HG03354 (cell line): ENCODE data around the gene CNTROB.
"Not testable (repeated sequence)": the region's sequence is repeated elsewhere in the genome, so short reads cannot be mapped to it uniquely, and the experiment has no call there.

Source experiments
- ATAC-seq: cut with Tn5 transposase; IDR thresholded peaks from one replicate; pipeline ENCODE4 v1.9.1; 2021; ENCODE audit warnings: mild to moderate bottlenecking; ENCODE audit not compliant: unreplicated experiment, poor library complexity, severe bottlenecking

Gene CNTROB

GRCh38 chr17:7940034-7940433 lies 8.0 kb downstream of the CNTROB start:
- ATAC-seq, result no peak

GRCh38 chr17:7940743-7941142 lies 8.7 kb downstream of the CNTROB start:
- no peak for ATAC-seq

GRCh38 chr17:7943291-7943690 lies 11.3 kb downstream of the CNTROB start:
- ATAC-seq, result no peak

- ATAC-seq, result no peak
Observed at GRCh38 chr17:7944326-7944725, 12.3 kb downstream of the CNTROB start.

GRCh38 chr17:7945651-7946050 lies 13.6 kb downstream of the CNTROB start:
- ATAC-seq, result no peak

GRCh38 chr17:7946441-7946840 lies 14.4 kb downstream of the CNTROB start:
- ATAC-seq, result no peak

GRCh38 chr17:7947651-7948050 lies 15.6 kb downstream of the CNTROB start:
- ATAC-seq, result no peak

- ATAC-seq, result no peak
Observed at GRCh38 chr17:7950578-7950977, 18.6 kb downstream of the CNTROB start.

GRCh38 chr17:7951143-7951792 lies 19.3 kb downstream of the CNTROB start:
- ATAC-seq, result peak; percentile 74

- ATAC-seq, result not testable (repeated sequence)
Observed at GRCh38 chr17:7953266-7953665, 21.3 kb downstream of the CNTROB start.

- ATAC-seq, result no peak
Observed at GRCh38 chr17:7955414-7956227, 23.6 kb downstream of the CNTROB start.

GRCh38 chr17:7956228-7956965 lies 24.4 kb downstream of the CNTROB start:
- no peak for ATAC-seq

GRCh38 chr17:7959503-7960253 lies 27.7 kb downstream of the CNTROB start:
- ATAC-seq, result no peak

- ATAC-seq, result no peak
Observed at GRCh38 chr17:7961421-7961820, 29.4 kb downstream of the CNTROB start.

- ATAC-seq, result no peak
Observed at GRCh38 chr17:7967751-7968150, 35.7 kb downstream of the CNTROB start.

- ATAC-seq, result no peak
Observed at GRCh38 chr17:7969433-7969832, 37.4 kb downstream of the CNTROB start.

GRCh38 chr17:7971651-7972050 lies 39.6 kb downstream of the CNTROB start:
- no peak for ATAC-seq

GRCh38 chr17:7972131-7972785 lies 40.3 kb downstream of the CNTROB start:
- no peak for ATAC-seq

- no peak for ATAC-seq
Observed at GRCh38 chr17:7974638-7975131, 42.7 kb downstream of the CNTROB start.
